Activated naive CD4-positive, alpha-beta T cell treated with anti-CD3 and anti-CD28 coated beads for 36 hours (primary cell): ENCODE results near the gene DYRK4. TPM values are rescaled to one million over a fixed set of nuclear protein-coding genes. Genes with fewer than 3 reads are reported as not detected.

ENCODE experiments used
- CTCF ChIA-PET: fragments of 350-600 bp; sonication (Branson Sonifier 250); formaldehyde crosslinking; loops from one replicate; lab custom pipeline; 2021; ENCODE audit warnings: antibody characterized with exemption; lab: Charles Lee
- DNase-seq: peaks from one replicate; pipeline ENCODE4 v3.0.0-alpha.2; 2020
- H3K27ac Mint-ChIP-seq: one replicate; pipeline ENCODE4 v1.8.0; 2021; ENCODE audit warnings: mild to moderate bottlenecking, mixed read lengths
- H3K27me3 Mint-ChIP-seq: one replicate; pipeline ENCODE4 v1.8.0; 2021; ENCODE audit warnings: low read depth, mixed read lengths
- H3K36me3 Mint-ChIP-seq: one replicate; pipeline ENCODE4 v1.8.0; 2021; ENCODE audit warnings: low read depth, mixed read lengths
- H3K4me1 Mint-ChIP-seq: one replicate; pipeline ENCODE4 v1.8.0; 2021; ENCODE audit warnings: low read depth, mixed read lengths
- H3K4me3 Mint-ChIP-seq: one replicate; pipeline ENCODE4 v1.8.0; 2021; ENCODE audit warnings: mild to moderate bottlenecking, moderate library complexity, mixed read lengths
- H3K9me3 Mint-ChIP-seq: one replicate; pipeline ENCODE4 v1.8.0; 2021; ENCODE audit warnings: mixed read lengths
- intact Hi-C: fragments of 100-400 bp; cut with micrococcal nuclease; formaldehyde crosslinking; loops from one replicate; pipeline ENCODE4 v1.15.1; 2023
- total RNA-seq, 2 experiments: library from RNA; stranded (reverse); gene quantifications; one replicate each; pipeline ENCODE4 v1.2.3, GENCODE V29; 2021

Gene DYRK4
- total RNA-seq, 2 experiments from 2014 or later, result 27.3 to 35.1 TPM

DNA sequence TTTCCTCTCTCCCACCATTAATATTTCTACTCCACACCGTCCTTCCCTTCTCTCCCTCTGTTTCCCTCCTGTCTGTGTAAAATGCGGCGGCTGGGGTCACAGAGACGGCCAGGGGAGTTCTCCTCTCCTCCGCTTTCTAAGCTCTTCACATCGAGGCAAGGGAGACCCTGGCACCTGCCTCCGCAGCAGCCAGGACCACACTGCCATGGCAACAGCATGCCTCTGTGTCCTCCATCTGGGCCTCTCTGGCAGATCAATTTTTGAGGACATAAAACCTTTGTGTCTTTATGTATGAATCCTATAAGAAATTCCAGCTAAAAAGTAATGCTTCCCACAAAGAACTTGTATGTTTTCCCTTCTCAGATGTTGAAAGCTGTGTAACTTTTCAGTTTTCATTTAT lies 41.4 kb downstream of the DYRK4 start:
- Mint-ChIP-seq H3K36me3 (no peaks in the 10 kb centered on the region), H3K27me3 (peaks cover 8% of the 10 kb centered on the region), H3K4me3 (no peak overlapping the region), H3K9me3 (no peaks in the 10 kb centered on the region), H3K4me1 (peaks cover 18% of the 10 kb centered on the region), H3K27ac (no peak overlapping the region)
- CTCF ChIA-PET, result interaction anchor here (1.1 kb wide), 1 partner anchor 44 kb away, joined by 3 read pairs; no protein-coding TSS in a partner anchor
- DNase-seq, result no peak
- intact Hi-C loops, result loop anchor here (5.0 kb wide), 1 partner anchor 224 kb away; no protein-coding TSS in a partner anchor

DNA sequence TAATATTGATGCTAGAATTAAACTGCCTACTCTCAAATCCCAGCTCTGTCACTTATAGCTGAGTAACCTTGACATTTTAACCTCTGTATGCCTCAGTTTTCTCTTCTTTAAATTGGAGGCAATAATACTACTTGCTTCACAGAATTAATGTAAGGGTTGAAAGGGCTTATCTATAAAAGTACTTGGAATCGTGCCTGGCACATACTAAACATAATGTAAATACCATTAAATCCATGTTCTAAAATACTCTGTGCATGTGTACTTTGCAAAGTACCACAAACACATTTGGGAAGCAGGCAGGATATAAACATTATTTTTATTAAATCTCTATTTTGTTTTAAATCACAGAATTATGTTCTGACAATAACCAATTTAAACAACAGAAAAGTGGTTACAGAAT lies 41.9 kb downstream of the DYRK4 start:
- CTCF ChIA-PET, result interaction anchor here (0.8 to 1.4 kb wide), 6 partner anchors 10 to 184 kb away, joined by 3 to 9 read pairs (median 4); partner anchors contain the start of genes AKAP3 and NDUFA9
- intact Hi-C loops, result loop anchor here (1.0 to 5.0 kb wide), 5 partner anchors 45 to 733 kb away; partner anchors contain the start of genes AKAP3 and NDUFA9
- H3K9me3 Mint-ChIP-seq, result no peaks in the 10 kb centered on the region
- H3K27me3 Mint-ChIP-seq, result peaks cover 8% of the 10 kb centered on the region
- no peaks in the 10 kb centered on the region for H3K36me3 Mint-ChIP-seq
- H3K4me1 Mint-ChIP-seq, result peaks cover 18% of the 10 kb centered on the region
- H3K4me3 Mint-ChIP-seq, result no peak overlapping the region
- no peak overlapping the region for H3K27ac Mint-ChIP-seq
- no peak for DNase-seq

DNA sequence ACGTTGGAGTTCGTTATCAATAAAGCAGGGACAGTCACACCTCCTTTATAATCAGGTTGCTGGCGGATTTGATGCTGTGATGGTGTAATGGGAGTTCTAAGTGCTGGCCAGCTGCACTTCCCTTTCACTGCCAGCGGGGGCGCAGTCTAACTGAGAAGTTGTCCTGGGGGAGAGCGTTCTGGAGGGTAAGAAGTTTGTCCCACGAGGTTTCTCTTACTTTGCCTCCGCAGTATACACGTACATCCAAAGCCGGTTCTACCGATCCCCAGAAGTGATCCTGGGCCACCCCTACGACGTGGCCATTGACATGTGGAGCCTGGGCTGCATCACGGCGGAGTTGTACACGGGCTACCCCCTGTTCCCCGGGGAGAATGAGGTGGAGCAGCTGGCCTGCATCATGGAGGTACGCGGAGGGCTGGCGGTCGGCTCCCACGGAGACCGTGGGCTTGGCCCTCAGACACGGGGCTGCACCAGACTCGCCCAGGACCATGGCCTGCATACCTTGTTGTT lies 42.7 kb downstream of the DYRK4 start:
- Mint-ChIP-seq H3K9me3 (no peaks in the 10 kb centered on the region), H3K4me1 (peaks cover 18% of the 10 kb centered on the region), H3K36me3 (no peaks in the 10 kb centered on the region), H3K27ac (peak overlapping the region; percentile 81), H3K4me3 (peak overlapping the region; percentile 91), H3K27me3 (peaks cover 8% of the 10 kb centered on the region)
- CTCF ChIA-PET, result interaction anchor here (0.8 to 1.4 kb wide), 8 partner anchors 11 to 184 kb away, joined by 3 to 9 read pairs (median 4); partner anchors contain the start of genes AKAP3 and NDUFA9
- peak; percentile 92 for DNase-seq
- intact Hi-C loops, result loop anchor here (1.0 to 5.0 kb wide), 6 partner anchors 45 to 734 kb away; partner anchors contain the start of genes AKAP3, NDUFA9 and RAD51AP1

DNA sequence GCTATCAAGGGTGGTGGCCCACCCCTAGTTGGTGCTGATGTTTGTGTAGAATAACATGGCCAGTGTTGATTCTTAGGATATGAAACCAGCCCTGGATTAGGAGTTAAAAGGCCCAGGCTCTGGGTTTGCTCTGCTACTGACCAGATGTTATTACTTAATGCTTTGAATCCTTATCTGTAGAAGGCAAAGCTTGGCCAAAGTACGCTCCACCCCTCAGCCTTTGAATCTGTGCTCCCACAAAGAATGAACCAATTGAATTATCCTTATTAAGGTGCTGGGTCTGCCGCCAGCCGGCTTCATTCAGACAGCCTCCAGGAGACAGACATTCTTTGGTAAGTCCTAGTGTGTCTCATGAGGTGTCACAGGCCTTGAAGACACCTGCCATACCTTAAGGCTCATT lies 45.0 kb downstream of the DYRK4 start:
- CTCF ChIA-PET, result interaction anchor here (0.6 kb wide), 1 partner anchor 38 kb away, joined by 3 read pairs; no protein-coding TSS in a partner anchor
- no peaks in the 10 kb centered on the region for H3K36me3 Mint-ChIP-seq
- intact Hi-C loops, result no loop called here
- no peaks in the 10 kb centered on the region for H3K9me3 Mint-ChIP-seq
- H3K4me1 Mint-ChIP-seq, result peaks cover 18% of the 10 kb centered on the region
- H3K27ac Mint-ChIP-seq, result no peak overlapping the region
- H3K27me3 Mint-ChIP-seq, result peaks cover 8% of the 10 kb centered on the region
- no peak for DNase-seq
- H3K4me3 Mint-ChIP-seq, result no peak overlapping the region

DNA sequence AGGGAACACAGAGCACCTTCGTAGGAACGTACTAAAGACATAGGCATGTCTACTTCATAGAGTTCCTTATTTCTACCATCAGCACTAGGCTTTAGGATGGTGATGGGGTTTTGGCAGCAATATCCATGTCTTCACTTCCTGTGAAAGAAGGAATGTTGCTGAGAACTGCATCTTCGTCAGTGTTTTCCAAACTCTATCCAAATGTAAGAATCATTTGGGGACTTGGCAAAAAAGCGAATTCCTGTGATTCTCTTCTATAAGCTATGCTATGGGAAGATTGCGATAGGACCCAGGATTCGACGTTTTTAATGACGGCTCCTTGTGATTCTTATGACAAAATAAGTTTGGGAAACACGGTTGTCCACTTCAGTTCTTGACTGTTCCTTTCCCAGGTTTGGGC lies 47.1 kb downstream of the DYRK4 start:
- H3K9me3 Mint-ChIP-seq, result no peaks in the 10 kb centered on the region
- H3K36me3 Mint-ChIP-seq, result peaks cover 4% of the 10 kb centered on the region
- DNase-seq, result no peak
- H3K4me1 Mint-ChIP-seq, result peaks cover 18% of the 10 kb centered on the region
- peaks cover 4% of the 10 kb centered on the region for H3K27me3 Mint-ChIP-seq
- no peak overlapping the region for H3K27ac Mint-ChIP-seq
- CTCF ChIA-PET, result no interaction called here
- no peak overlapping the region for H3K4me3 Mint-ChIP-seq
- intact Hi-C loops, result no loop called here

DNA sequence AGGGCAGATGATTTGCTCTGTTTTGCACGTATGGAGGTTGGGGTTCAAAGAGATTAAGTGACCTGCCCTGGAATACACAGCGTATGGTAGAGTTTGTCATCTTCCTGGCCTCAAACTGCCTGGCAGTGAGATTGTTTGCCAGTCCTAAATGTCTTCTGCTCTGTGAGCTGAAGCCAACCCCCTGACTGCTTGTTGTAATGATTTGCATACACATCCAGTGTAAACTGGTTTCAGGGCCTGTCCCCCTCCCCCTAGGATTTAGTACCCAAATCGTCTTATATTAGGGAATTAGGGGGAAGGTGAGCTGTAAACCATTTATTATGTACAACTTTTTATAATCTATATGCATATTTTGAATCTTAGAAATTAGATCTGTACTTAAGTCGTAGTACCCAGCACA lies 48.5 kb downstream of the DYRK4 start:
- Mint-ChIP-seq H3K27ac (no peak overlapping the region), H3K9me3 (no peaks in the 10 kb centered on the region), H3K27me3 (no peaks in the 10 kb centered on the region), H3K4me1 (peaks cover 13% of the 10 kb centered on the region), H3K4me3 (no peak overlapping the region), H3K36me3 (peaks cover 9% of the 10 kb centered on the region)
- CTCF ChIA-PET, result interaction anchor here (1.1 kb wide), 1 partner anchor 12 kb away, joined by 4 read pairs; no protein-coding TSS in a partner anchor
- intact Hi-C loops, result no loop called here
- no peak for DNase-seq

DNA sequence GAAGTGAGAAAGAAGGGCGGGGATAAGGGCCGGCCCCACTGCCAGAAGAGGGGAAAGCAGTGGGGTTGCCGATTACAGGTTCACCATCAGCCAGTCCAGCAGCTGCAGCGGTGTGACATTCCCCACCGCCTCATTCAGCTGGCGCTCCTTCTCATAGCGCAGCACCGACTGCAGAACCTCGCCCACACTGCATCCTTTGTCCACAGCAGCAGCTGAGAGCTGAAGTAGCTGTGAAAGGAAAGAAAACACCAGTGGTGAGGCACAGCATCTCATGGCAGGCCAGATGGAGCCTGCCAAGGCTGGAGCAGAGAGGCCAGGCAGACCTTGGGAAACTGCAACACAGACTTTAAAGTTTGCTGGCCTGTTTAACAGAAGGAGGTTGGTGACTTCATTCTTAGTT lies 53.7 kb downstream of the DYRK4 start:
- Mint-ChIP-seq H3K36me3 (peaks cover 10% of the 10 kb centered on the region), H3K9me3 (no peaks in the 10 kb centered on the region), H3K4me3 (no peak overlapping the region), H3K4me1 (no peaks in the 10 kb centered on the region), H3K27me3 (no peaks in the 10 kb centered on the region), H3K27ac (no peak overlapping the region)
- intact Hi-C loops, result no loop called here
- no peak for DNase-seq
- CTCF ChIA-PET, result no interaction called here

DNA sequence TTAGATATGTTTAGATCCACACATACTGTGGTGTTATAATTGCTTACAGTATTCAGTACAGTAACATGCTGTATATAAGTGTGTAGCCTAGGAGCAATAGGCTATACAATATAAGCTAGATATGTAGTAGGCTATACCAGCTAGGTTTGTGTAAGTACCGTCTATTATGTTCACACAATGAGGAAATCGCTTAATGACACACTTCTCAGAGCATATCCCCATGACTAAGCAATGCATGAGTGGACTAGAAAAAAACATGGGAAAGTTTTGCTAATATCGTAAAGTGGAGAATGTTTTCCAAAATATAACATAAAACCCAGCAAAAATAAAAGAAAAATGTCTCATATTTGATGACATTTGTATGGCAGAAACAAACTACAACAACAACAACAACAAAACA lies 59.5 kb downstream of the DYRK4 start:
- Mint-ChIP-seq H3K27me3 (no peaks in the 10 kb centered on the region), H3K4me1 (no peaks in the 10 kb centered on the region), H3K9me3 (no peaks in the 10 kb centered on the region), H3K27ac (no peak overlapping the region), H3K36me3 (no peaks in the 10 kb centered on the region), H3K4me3 (no peak overlapping the region)
- intact Hi-C loops, result no loop called here
- CTCF ChIA-PET, result no interaction called here
- DNase-seq, result no peak

DNA sequence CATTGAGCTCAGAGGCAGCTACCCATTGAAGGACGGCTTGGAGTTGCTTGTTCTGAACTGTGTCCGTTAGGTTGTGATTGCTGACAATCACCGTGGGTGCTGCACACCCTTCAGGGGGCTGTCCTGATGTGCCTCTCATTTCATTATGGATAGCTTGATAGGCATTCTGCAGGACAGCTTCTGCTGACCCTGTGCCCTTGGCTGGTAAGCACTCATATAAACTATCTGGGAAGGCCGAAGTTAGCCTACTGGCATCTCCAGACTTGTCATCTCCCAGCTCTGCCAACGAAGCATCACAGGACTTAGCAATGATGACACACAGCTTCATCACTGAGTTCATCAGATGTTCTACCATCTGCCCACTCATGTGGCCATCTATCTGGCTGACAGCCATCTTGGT lies 64.5 kb downstream of the DYRK4 start:
- Mint-ChIP-seq H3K9me3 (no peaks in the 10 kb centered on the region), H3K4me3 (no peak overlapping the region), H3K27ac (no peak overlapping the region), H3K36me3 (no peaks in the 10 kb centered on the region), H3K4me1 (no peaks in the 10 kb centered on the region), H3K27me3 (no peaks in the 10 kb centered on the region)
- CTCF ChIA-PET, result interaction anchor here (0.5 kb wide), 1 partner anchor 132 kb away, joined by 3 read pairs; no protein-coding TSS in a partner anchor
- intact Hi-C loops, result no loop called here
- no peak for DNase-seq

DNA sequence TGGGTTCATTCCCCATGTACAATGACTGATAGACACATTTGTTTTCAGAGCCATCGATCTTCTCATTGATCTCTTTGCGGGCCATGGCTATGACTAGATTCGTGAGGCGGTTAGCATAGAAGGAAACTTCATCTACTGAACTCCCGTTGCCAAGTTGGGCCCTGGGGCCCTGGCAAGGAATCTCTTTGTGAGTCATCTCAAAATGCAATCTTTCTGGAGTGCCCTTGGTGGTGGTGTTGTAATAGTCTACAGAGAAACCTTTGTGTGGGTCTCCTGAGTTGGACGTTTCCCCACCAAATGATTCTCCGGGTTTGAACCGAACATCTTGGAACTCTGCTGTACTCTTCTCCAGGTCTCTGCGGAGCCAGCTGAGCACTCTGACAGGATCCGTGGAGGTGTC lies 66.4 kb downstream of the DYRK4 start:
- Mint-ChIP-seq H3K9me3 (no peaks in the 10 kb centered on the region), H3K27me3 (no peaks in the 10 kb centered on the region), H3K4me1 (no peaks in the 10 kb centered on the region), H3K36me3 (no peaks in the 10 kb centered on the region), H3K27ac (no peak overlapping the region), H3K4me3 (no peak overlapping the region)
- CTCF ChIA-PET, result no interaction called here
- intact Hi-C loops, result no loop called here
- no peak for DNase-seq

DNA sequence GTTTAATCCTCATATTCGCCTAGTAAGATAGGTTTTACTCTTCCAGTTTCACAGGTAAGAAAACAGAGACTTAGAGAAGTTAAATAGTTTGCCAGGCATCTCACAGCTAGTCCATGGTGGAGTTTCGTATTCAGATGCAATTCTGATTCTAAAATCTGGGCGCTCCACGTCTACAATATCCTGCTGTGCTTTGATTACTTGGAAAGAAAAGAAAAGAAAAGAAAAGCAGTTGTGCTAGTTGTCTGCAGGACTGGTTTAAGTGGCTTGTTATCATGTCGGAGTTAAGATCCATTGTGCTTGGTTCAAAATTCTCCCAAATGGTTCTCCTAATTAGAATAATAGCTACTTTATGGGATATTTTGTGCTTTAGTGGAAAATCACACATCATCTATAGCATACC lies 68.3 kb downstream of the DYRK4 start:
- DNase-seq, result no peak
- CTCF ChIA-PET, result interaction anchor here (0.8 kb wide), 1 partner anchor 744 kb away, joined by 4 read pairs; no protein-coding TSS in a partner anchor
- no peaks in the 10 kb centered on the region for H3K36me3 Mint-ChIP-seq
- H3K4me3 Mint-ChIP-seq, result no peak overlapping the region
- intact Hi-C loops, result no loop called here
- H3K9me3 Mint-ChIP-seq, result no peaks in the 10 kb centered on the region
- no peaks in the 10 kb centered on the region for H3K4me1 Mint-ChIP-seq
- no peak overlapping the region for H3K27ac Mint-ChIP-seq
- H3K27me3 Mint-ChIP-seq, result no peaks in the 10 kb centered on the region

DNA sequence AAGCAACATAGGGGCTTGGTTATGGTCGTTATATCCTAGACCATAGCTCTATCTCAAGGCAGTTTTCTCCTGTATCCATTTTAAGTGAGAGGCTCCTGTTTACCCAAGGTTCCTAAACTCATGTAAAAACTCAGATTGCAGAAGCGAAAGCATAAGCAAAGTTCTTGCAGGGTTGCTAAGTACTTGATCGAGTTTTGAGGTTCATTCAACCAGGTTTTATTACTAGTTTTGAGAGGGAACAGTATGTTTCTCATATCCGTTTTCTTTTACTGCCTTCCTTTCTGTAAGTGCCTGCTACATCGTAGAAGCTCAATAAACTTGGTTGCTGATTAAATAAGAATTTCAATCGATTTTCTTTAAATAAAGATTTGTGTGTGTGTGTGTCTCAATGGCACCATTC lies 81.7 kb downstream of the DYRK4 start:
- intact Hi-C loops, result loop anchor here (10.0 kb wide), 1 partner anchor 289 kb away; no protein-coding TSS in a partner anchor
- Mint-ChIP-seq H3K4me3 (no peak overlapping the region), H3K36me3 (no peaks in the 10 kb centered on the region), H3K27ac (no peak overlapping the region), H3K27me3 (no peaks in the 10 kb centered on the region), H3K4me1 (peaks cover 13% of the 10 kb centered on the region), H3K9me3 (no peaks in the 10 kb centered on the region)
- CTCF ChIA-PET, result interaction anchor here (0.6 to 1.1 kb wide), 2 partner anchors 21 to 84 kb away, joined by 3 to 4 read pairs; no protein-coding TSS in a partner anchor
- DNase-seq, result no peak

DNA sequence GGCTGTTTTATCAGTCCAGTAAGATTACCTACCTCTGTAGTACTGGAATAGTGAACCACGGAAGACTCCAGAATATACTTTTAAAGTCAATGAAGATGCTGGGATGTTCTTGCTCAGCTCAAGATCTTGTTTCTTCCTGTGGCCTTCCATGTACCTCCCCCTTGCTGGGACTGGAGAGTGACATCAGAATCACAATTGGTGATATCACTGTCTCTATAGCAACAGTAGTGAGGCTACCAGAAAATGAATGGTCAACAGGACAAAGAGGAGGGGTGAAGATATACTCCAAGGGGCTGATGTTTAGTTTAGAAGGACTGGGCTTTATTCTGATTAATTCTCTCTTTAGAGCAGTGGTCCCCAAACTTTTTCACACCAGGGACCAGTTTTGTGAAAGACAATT lies 83.0 kb downstream of the DYRK4 start:
- no peaks in the 10 kb centered on the region for H3K9me3 Mint-ChIP-seq
- DNase-seq, result no peak
- H3K4me3 Mint-ChIP-seq, result no peak overlapping the region
- H3K27me3 Mint-ChIP-seq, result no peaks in the 10 kb centered on the region
- no peaks in the 10 kb centered on the region for H3K36me3 Mint-ChIP-seq
- CTCF ChIA-PET, result interaction anchor here (0.8 kb wide), 1 partner anchor 9 kb away, joined by 3 read pairs; no protein-coding TSS in a partner anchor
- H3K27ac Mint-ChIP-seq, result no peak overlapping the region
- intact Hi-C loops, result loop anchor here (5.0 to 10.0 kb wide), 3 partner anchors 162 to 290 kb away; a partner anchor contains a TSS
- H3K4me1 Mint-ChIP-seq, result peaks cover 20% of the 10 kb centered on the region
